H1 (cell line): ENCODE results near the gene CYP26C1. TPM values are rescaled to one million over a fixed set of nuclear protein-coding genes. Genes with fewer than 3 reads are reported as not detected.

Source experiments
- CTCF ChIA-PET: fragments of 300-600 bp; sonication (Branson Sonifier 250); formaldehyde crosslinking; loops from one replicate; lab custom pipeline; 2021; ENCODE audit not compliant: partially characterized antibody; lab: Charles Lee
- POLR2A ChIA-PET: fragments of 300-600 bp; sonication (Branson Sonifier 250); formaldehyde crosslinking; loops from one replicate; lab custom pipeline; 2021; ENCODE audit warnings: inconsistent platforms; ENCODE audit not compliant: partially characterized antibody; lab: Charles Lee
- DNase-seq, 2 experiments: peaks; one replicate each; pipeline versions ENCODE4 v3.0.0 to v3.0.0-alpha.2; 2010 to 2022; ENCODE audit warnings: low spot score in 2 of 2, low read depth in 1 of 2, mixed read lengths in 1 of 2
- FAIRE-seq: peaks from 2 replicates; lab custom pipeline; 2011; peaks lifted over from hg19 to GRCh38; lab: Jason Lieb, UNC
- H2AFZ ChIP-seq: 2 replicates; pipeline ENCODE4 v1.8.1; 2012; ENCODE audit warnings: low read length, inconsistent platforms
- H2AK5ac ChIP-seq: 2 replicates; pipeline ENCODE4 v1.6.1; 2013; ENCODE audit warnings: low read depth, low read length
- H2BK120ac ChIP-seq: replicated peaks from 2 replicates; pipeline ENCODE3; 2013; ENCODE audit warnings: low read depth, low read length, inconsistent platforms
- H2BK12ac ChIP-seq: 2 replicates; pipeline ENCODE4 v1.6.1; 2013; ENCODE audit warnings: low read depth, low read length
- H2BK15ac ChIP-seq: 2 replicates; pipeline ENCODE4 v1.6.1; 2013; ENCODE audit warnings: low read length
- H2BK20ac ChIP-seq: 2 replicates; pipeline ENCODE4 v1.6.1; 2013; ENCODE audit warnings: low read length
- H2BK5ac ChIP-seq: 2 replicates; pipeline ENCODE4 v1.6.1; 2013; ENCODE audit warnings: low read depth, low read length
- H3K14ac ChIP-seq: 2 replicates; pipeline ENCODE4 v1.6.1; 2013; ENCODE audit warnings: inconsistent platforms; ENCODE audit not compliant: insufficient read length
- H3K18ac ChIP-seq: 2 replicates; pipeline ENCODE4 v1.6.1; 2013; ENCODE audit warnings: low read length; ENCODE audit errors: extremely low read depth
- H3K23ac ChIP-seq: 2 replicates; pipeline ENCODE4 v1.6.1; 2013; ENCODE audit warnings: inconsistent platforms; ENCODE audit not compliant: insufficient read length
- H3K23me2 ChIP-seq: 2 replicates; pipeline ENCODE4 v1.6.1; 2013; ENCODE audit warnings: low read depth, low read length
- H3K27ac ChIP-seq: 2 replicates; pipeline ENCODE4 v1.6.1; 2011; ENCODE audit warnings: low read depth, low read length, inconsistent platforms
- H3K27me3 ChIP-seq, 4 experiments: replicated peaks in 1 of 4; 1 replicate in 1 of 4; 2 replicates in 3 of 4; pipeline versions ENCODE4 v1.6.1 to v1.8.1; 2011 to 2013; ENCODE audit warnings: low read length in 3 of 4, mild to moderate bottlenecking in 3 of 4, inconsistent platforms in 2 of 4, mixed read lengths in 2 of 4, moderate library complexity in 1 of 4; ENCODE audit not compliant: control insufficient read depth in 3 of 4, insufficient read depth in 3 of 4; ENCODE audit errors: extremely low read depth in 1 of 4
- H3K36me3 ChIP-seq, 4 experiments: 2 replicates each; pipeline versions ENCODE4 v1.6.1 to v1.8.1; 2011 to 2013; ENCODE audit warnings: mild to moderate bottlenecking in 4 of 4, low read length in 3 of 4, moderate library complexity in 2 of 4, control low read depth in 1 of 4, inconsistent platforms in 1 of 4; ENCODE audit not compliant: insufficient read depth in 4 of 4, control insufficient read depth in 2 of 4
- H3K4ac ChIP-seq: replicated peaks from 2 replicates; pipeline ENCODE3; 2013; ENCODE audit warnings: low read length, low read depth, mixed read lengths, inconsistent platforms; ENCODE audit not compliant: insufficient read length
- H3K4me1 ChIP-seq, 4 experiments: replicated peaks in 1 of 4; 1 replicate in 1 of 4; 2 replicates in 3 of 4; pipeline versions ENCODE4 v1.6.1 to v1.8.1; 2011 to 2013; ENCODE audit warnings: low read length in 3 of 4, inconsistent platforms in 2 of 4, mixed read lengths in 1 of 4; ENCODE audit not compliant: insufficient read depth in 4 of 4, control insufficient read depth in 3 of 4
- H3K4me2 ChIP-seq, 2 experiments: 2 replicates each; pipeline versions ENCODE4 v1.6.1 to v1.8.1; 2011 to 2013; ENCODE audit warnings: low read depth in 2 of 2, low read length in 2 of 2, control low read depth in 1 of 2, inconsistent platforms in 1 of 2, mild to moderate bottlenecking in 1 of 2; ENCODE audit not compliant: insufficient read depth in 1 of 2
- H3K4me3 ChIP-seq, 4 experiments: fragments of 200-600, 300-600 bp in 1 of 4; sonication (generic), shearing (Covaris generic), sonication (Bioruptor Twin) in 1 of 4; 2 replicates each; pipeline versions ENCODE4 v1.5.1 to v1.8.1; 2011 to 2016; ENCODE audit warnings: low read length in 4 of 4, low read depth in 3 of 4, control low read depth in 2 of 4, inconsistent platforms in 2 of 4, mild to moderate bottlenecking in 2 of 4, mixed read lengths in 1 of 4, moderate library complexity in 1 of 4; ENCODE audit not compliant: insufficient read depth in 2 of 4; ENCODE audit errors: extremely low read depth in 1 of 4
- H3K56ac ChIP-seq: replicated peaks from 2 replicates; pipeline ENCODE3; 2013; ENCODE audit warnings: low read depth, mild to moderate bottlenecking, mixed read lengths, low read length, inconsistent platforms; ENCODE audit not compliant: insufficient read length
- H3K79me1 ChIP-seq: 2 replicates; pipeline ENCODE4 v1.6.1; 2013; ENCODE audit warnings: low read depth, low read length, control low read depth
- H3K79me2 ChIP-seq, 2 experiments: 2 replicates each; pipeline versions ENCODE4 v1.6.1 to v1.8.1; 2012 to 2013; ENCODE audit warnings: low read length in 2 of 2, mild to moderate bottlenecking in 2 of 2, inconsistent platforms in 1 of 2; ENCODE audit not compliant: insufficient read depth in 2 of 2, control insufficient read depth in 1 of 2
- H3K9ac ChIP-seq, 4 experiments: replicated peaks in 1 of 4; 1 replicate in 1 of 4; 2 replicates in 3 of 4; pipeline versions ENCODE4 v1.6.1 to v1.8.1; 2011 to 2013; ENCODE audit warnings: low read depth in 3 of 4, low read length in 3 of 4, control low read depth in 2 of 4, mild to moderate bottlenecking in 2 of 4, moderate library complexity in 2 of 4, inconsistent platforms in 1 of 4; ENCODE audit errors: extremely low read depth in 1 of 4
- H3K9me3 ChIP-seq, 2 experiments: 2 replicates each; pipeline versions ENCODE4 v1.6.1 to v1.8.1; 2012 to 2013; ENCODE audit warnings: mild to moderate bottlenecking in 2 of 2, moderate library complexity in 2 of 2, control low read depth in 1 of 2, inconsistent platforms in 1 of 2, low read depth in 1 of 2, low read length in 1 of 2, mixed read lengths in 1 of 2; ENCODE audit not compliant: insufficient read depth in 2 of 2
- H4K20me1 ChIP-seq, 2 experiments: replicated peaks in 1 of 2; 2 replicates each; pipeline versions ENCODE3 to v1.8.1; 2011 to 2013; ENCODE audit warnings: inconsistent platforms in 2 of 2, low read length in 2 of 2, mild to moderate bottlenecking in 1 of 2; ENCODE audit not compliant: insufficient read depth in 2 of 2, control insufficient read depth in 1 of 2
- H4K5ac ChIP-seq: 2 replicates; pipeline ENCODE4 v1.6.1; 2013; ENCODE audit warnings: low read length, low read depth, mixed read lengths, inconsistent platforms; ENCODE audit not compliant: insufficient read length
- H4K8ac ChIP-seq: 2 replicates; pipeline ENCODE4 v1.8.0; 2013; ENCODE audit warnings: mild to moderate bottlenecking, moderate library complexity, low read length, inconsistent platforms; ENCODE audit not compliant: insufficient read depth; ENCODE audit errors: extremely low read depth
- H4K91ac ChIP-seq: replicated peaks from 2 replicates; pipeline ENCODE3; 2013; ENCODE audit warnings: low read length, mixed read lengths, inconsistent platforms; ENCODE audit not compliant: insufficient read length
- BCL11A ChIP-seq, 2 experiments: IDR thresholded peaks; one replicate each; pipeline ENCODE4 v1.6.1; 2011; ENCODE audit warnings: low read depth in 2 of 2, low read length in 2 of 2, mild to moderate bottlenecking in 2 of 2
- CEBPB ChIP-seq: IDR thresholded peaks from 2 replicates; pipeline ENCODE4 v1.6.1; 2012; ENCODE audit warnings: low read depth, low read length
- CTBP2 ChIP-seq: IDR thresholded peaks from 2 replicates; pipeline ENCODE4 v1.7.0; 2011; ENCODE audit warnings: borderline replicate concordance, mild to moderate bottlenecking, moderate library complexity, mixed read lengths, low read length; ENCODE audit not compliant: insufficient read depth, insufficient read length
- NRF1 ChIP-seq: IDR thresholded peaks from 2 replicates; pipeline ENCODE4 v1.6.1; 2011; ENCODE audit warnings: mild to moderate bottlenecking, low read depth, low read length, improper control_type of control experiment
- ZNF274 ChIP-seq: IDR thresholded peaks from 2 replicates; pipeline ENCODE4 v1.7.0; 2012; ENCODE audit warnings: low read length, borderline replicate concordance; ENCODE audit errors: extremely low read depth
- WGBS, 2 experiments: shearing (Covaris generic) in 1 of 2; methylation state at CpG; one replicate each; pipeline versions ENCODE4 v1.1.6 to v1.1.7; 2013 to 2015; ENCODE audit warnings: low lambda C conversion rate in 2 of 2, mixed read lengths in 2 of 2, inconsistent platforms in 1 of 2, low coverage in 1 of 2, missing lambda C conversion rate in 1 of 2; ENCODE audit not compliant: insufficient replicate concordance in 2 of 2, insufficient coverage in 1 of 2, insufficient read length in 1 of 2; ENCODE audit errors: extremely low coverage in 1 of 2, missing lambda C conversion rate in 1 of 2; 5-methylcytosine and 5-hydroxymethylcytosine counted together
- polyA plus RNA-seq, 7 experiments: library from polyadenylated mRNA; depleted of rRNA in 3 of 7; stranded (reverse) in 5 of 7; unstranded in 2 of 7; fragments of >200 nt in 5 of 7; fragments of 200-250 nt in 2 of 7; gene quantifications; 1 replicate in 5 of 7; 2 replicates in 1 of 7; 4 replicates in 1 of 7; pipeline versions ENCODE4 v1.2.1 to v1.2.3, GENCODE V29; 2011 to 2013; ENCODE audit warnings: missing spikeins in 2 of 7, mixed read lengths in 2 of 7
- total RNA-seq: library from RNA; stranded (reverse); fragmentation: NEBNext Ultra II Directional; extraction: Animal tissue kit (Norgen Biotek cat#: 25700); gene quantifications from 2 replicates; pipeline ENCODE4 v1.2.1, GENCODE V29; 2021

Gene CYP26C1
- total and polyA plus RNA-seq, 2 of the 8 experiments (the other 6 are each of a cell fraction or from before 2014, with no cell fraction given), result 0.12 to 0.28 TPM

DNA sequence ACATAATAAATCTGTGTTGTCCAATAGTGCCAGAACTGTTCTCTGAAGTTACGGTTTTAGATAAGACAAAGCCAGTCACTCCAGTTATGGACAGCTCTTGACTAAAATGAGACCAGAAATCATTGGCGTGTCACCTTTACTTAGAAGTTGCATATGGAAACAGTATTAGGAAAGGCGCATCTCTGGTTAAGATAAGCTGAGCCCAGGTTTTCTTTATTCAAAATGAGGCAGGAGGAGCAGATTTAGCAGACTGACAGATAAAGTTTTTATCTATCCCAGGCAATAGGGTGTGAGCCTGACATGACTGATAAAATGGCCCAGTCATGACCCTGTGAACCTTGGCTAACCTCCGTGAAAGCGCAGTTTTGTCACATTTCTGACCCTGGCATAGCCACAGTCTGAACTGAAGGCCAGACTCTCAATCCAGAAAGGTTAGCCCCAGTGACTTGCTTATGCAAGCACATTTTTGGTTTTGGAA, 17.3 kb downstream of the CYP26C1 start:
- ChIA-PET POLR2A (no interaction called here), CTCF (interaction anchor here (0.7 to 18.5 kb wide), 7 partner anchors 11 to 436 kb away, joined by 3 to 363 read pairs (median 8); partner anchors contain the start of gene CYP26C1)
- no peak overlapping the region for H4K91ac ChIP-seq
- H3K9ac ChIP-seq, result no peak overlapping the region
- H4K8ac ChIP-seq, result no peak overlapping the region
- H3K14ac ChIP-seq, result no peak overlapping the region
- H3K4me3 ChIP-seq, result no peak overlapping the region
- 88% methylated on average over 5 of the region's 5 CpGs; no CpG with 5 or more reads in 1 of the 2 experiments for WGBS, 2 experiments
- peaks cover 30 to 43% (median 41%) of the 10 kb centered on the region in 4 experiments for H3K27me3 ChIP-seq
- no peak for DNase-seq
- no peaks in the 10 kb centered on the region; a peak in 1 of 4 replicates for H3K79me2 ChIP-seq
- no peak overlapping the region for H2AFZ ChIP-seq
- H3K23me2 ChIP-seq, result peaks cover 12% of the 10 kb centered on the region
- peaks cover 4 to 26% (median 18%) of the 10 kb centered on the region in 4 experiments for H3K4me1 ChIP-seq
- no peak for FAIRE-seq
- H3K9me3 ChIP-seq, result no peaks in the 10 kb centered on the region
- H3K23ac ChIP-seq, result no peak overlapping the region
- no peak overlapping the region for H3K4me2 ChIP-seq
- peaks cover 0 to 38% (median 1%) of the 10 kb centered on the region in 4 experiments; a peak in 4 of 8 replicates for H3K36me3 ChIP-seq
- H4K20me1 ChIP-seq, result no peaks in the 10 kb centered on the region
- no peak overlapping the region for H3K4ac ChIP-seq
- no peak overlapping the region for H3K56ac ChIP-seq
- H2BK5ac ChIP-seq, result no peak overlapping the region
- H2BK12ac ChIP-seq, result no peak overlapping the region
- no peak overlapping the region for H3K27ac ChIP-seq
- no peaks in the 10 kb centered on the region for H3K79me1 ChIP-seq
- H2BK15ac ChIP-seq, result no peak overlapping the region
- H2BK120ac ChIP-seq, result no peak overlapping the region
- H2BK20ac ChIP-seq, result no peak overlapping the region
- no peak overlapping the region for H2AK5ac ChIP-seq
- TF ChIP-seq BCL11A (IDR thresholded peaks at IDR 0.05; ENCODE audit: low read depth in 2 of 2, low read length in 2 of 2) (no peak), CEBPB (no peak), CTBP2 (no peak), NRF1 (no peak), ZNF274 (no peak)
- H4K5ac ChIP-seq, result no peak overlapping the region
- no peak overlapping the region for H3K18ac ChIP-seq
